Common myeloid progenitor, CD34-positive (primary cell): ENCODE results near the gene NR4A1.
A peak's percentile ranks its signal among the peaks of the same experiment; 100 is the strongest.

Source experiments
- CTCF ChIA-PET: fragments of 350-600 bp; sonication (Branson Sonifier 250); formaldehyde crosslinking; loops from one replicate; lab custom pipeline; 2021; ENCODE audit warnings: antibody characterized with exemption; lab: Charles Lee
- POLR2A ChIA-PET: fragments of 350-600 bp; sonication (Branson Sonifier 250); formaldehyde crosslinking; loops from one replicate; lab custom pipeline; 2021; ENCODE audit warnings: antibody characterized with exemption; lab: Charles Lee
- DNase-seq, 3 donors: peaks; one replicate each; pipeline versions ENCODE4 v3.0.0 to v3.0.0-alpha.2; 2013
- H3K27ac ChIP-seq, 2 experiments: 1 replicate in 1 of 2; 2 replicates in 1 of 2; pipeline ENCODE4 v1.7.0; 2013; ENCODE audit warnings: inconsistent platforms in 2 of 2, low read length in 2 of 2, mild to moderate bottlenecking in 2 of 2, low read depth in 1 of 2, moderate library complexity in 1 of 2; ENCODE audit not compliant: severe bottlenecking in 2 of 2, insufficient read depth in 1 of 2, poor library complexity in 1 of 2
- H3K27me3 ChIP-seq, 5 experiments: replicated peaks in 2 of 5; 1 replicate in 3 of 5; 2 replicates in 2 of 5; pipeline versions ENCODE4 v1.6.1 to v1.7.0; 2013; ENCODE audit warnings: low read length in 4 of 5, mild to moderate bottlenecking in 2 of 5, moderate library complexity in 2 of 5, inconsistent platforms in 1 of 5; ENCODE audit not compliant: insufficient read depth in 5 of 5, control insufficient read depth in 4 of 5
- H3K36me3 ChIP-seq, 4 experiments: 1 replicate in 2 of 4; 2 replicates in 2 of 4; pipeline versions ENCODE4 v1.6.1 to v1.7.0; 2013; ENCODE audit warnings: low read length in 3 of 4, control low read depth in 1 of 4, mild to moderate bottlenecking in 1 of 4; ENCODE audit not compliant: control insufficient read depth in 4 of 4, insufficient read depth in 4 of 4
- H3K4me1 ChIP-seq, 4 experiments: 1 replicate in 3 of 4; 2 replicates in 1 of 4; pipeline versions ENCODE4 v1.6.1 to v1.7.1; 2013; ENCODE audit warnings: low read length in 3 of 4, mild to moderate bottlenecking in 3 of 4, control low read depth in 1 of 4, inconsistent platforms in 1 of 4, moderate library complexity in 1 of 4; ENCODE audit not compliant: control insufficient read depth in 4 of 4, insufficient read depth in 4 of 4; ENCODE audit errors: control extremely low read depth in 1 of 4
- H3K4me3 ChIP-seq, 7 experiments: 1 replicate in 4 of 7; 2 replicates in 3 of 7; pipeline versions ENCODE4 v1.5.1 to v1.7.0; 2013; ENCODE audit warnings: mild to moderate bottlenecking in 7 of 7, low read length in 6 of 7, moderate library complexity in 6 of 7, inconsistent platforms in 2 of 7, low read depth in 2 of 7, control low read depth in 1 of 7; ENCODE audit not compliant: insufficient read depth in 4 of 7, control insufficient read depth in 1 of 7; ENCODE audit errors: extremely low read depth in 1 of 7
- H3K9me3 ChIP-seq, 5 experiments: 1 replicate in 4 of 5; 2 replicates in 1 of 5; pipeline versions ENCODE4 v1.6.1 to v1.7.1; 2013; ENCODE audit warnings: low read length in 4 of 5, mild to moderate bottlenecking in 2 of 5, inconsistent platforms in 1 of 5, low read depth in 1 of 5, moderate library complexity in 1 of 5; ENCODE audit not compliant: control insufficient read depth in 4 of 5, insufficient read depth in 2 of 5; ENCODE audit errors: control extremely low read depth in 1 of 5
- WGBS: methylation state at CpG from one replicate; pipeline ENCODE4 v1.1.5; 2013; ENCODE audit not compliant: insufficient coverage; 5-methylcytosine and 5-hydroxymethylcytosine counted together

Gene NR4A1

DNA sequence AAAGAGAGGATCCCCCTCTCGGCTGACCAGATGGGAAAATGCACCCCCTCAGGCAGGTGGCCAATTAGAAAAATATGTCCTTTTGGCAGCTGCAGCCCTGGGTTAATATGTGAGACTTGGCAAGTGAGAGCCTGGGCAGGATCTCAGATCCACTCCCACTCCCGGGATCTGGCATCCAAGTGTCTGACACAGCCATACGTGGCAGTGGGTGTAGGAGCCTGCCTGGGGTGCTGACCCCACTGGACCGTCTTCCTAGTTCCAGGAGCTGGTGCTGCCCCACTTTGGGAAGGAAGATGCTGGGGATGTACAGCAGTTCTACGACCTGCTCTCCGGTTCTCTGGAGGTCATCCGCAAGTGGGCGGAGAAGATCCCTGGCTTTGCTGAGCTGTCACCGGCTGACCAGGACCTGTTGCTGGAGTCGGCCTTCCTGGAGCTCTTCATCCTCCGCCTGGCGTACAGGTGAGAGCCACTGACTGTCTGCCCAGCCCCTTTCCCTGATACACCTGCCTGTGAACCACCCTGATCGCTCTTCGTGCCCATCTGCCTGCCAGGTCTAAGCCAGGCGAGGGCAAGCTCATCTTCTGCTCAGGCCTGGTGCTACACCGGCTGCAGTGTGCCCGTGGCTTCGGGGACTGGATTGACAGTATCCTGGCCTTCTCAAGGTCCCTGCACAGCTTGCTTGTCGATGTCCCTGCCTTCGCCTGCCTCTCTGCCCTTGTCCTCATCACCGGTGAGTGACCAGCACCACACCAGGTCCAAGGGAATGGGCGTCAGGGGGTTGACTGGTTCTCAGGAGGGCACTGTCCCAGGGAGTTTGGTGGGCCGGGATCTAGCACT, 5.8 kb downstream of the NR4A1 start:
- Histone ChIP-seq H3K4me3 (no peak overlapping the region), H3K27ac (no peak overlapping the region), H3K4me1 (peaks cover 0 to 12% (median under 1%) of the 10 kb centered on the region in 4 experiments), H3K27me3 (peaks cover 0 to 8% (median 0%) of the 10 kb centered on the region in 5 experiments), H3K36me3 (peaks cover 0 to 4% (median 0%) of the 10 kb centered on the region in 4 experiments), H3K9me3 (no peaks in the 10 kb centered on the region)
- 97% methylated on average over 20 of the region's 23 CpGs for WGBS
- no peak for DNase-seq
- POLR2A ChIA-PET, result interaction anchor here (0.8 to 2.1 kb wide), 4 partner anchors 12 to 34 kb away, joined by 3 to 4 read pairs (median 4); no protein-coding TSS in a partner anchor
- CTCF ChIA-PET, result interaction anchor here (0.9 to 1.9 kb wide), 10 partner anchors 8 to 32 kb away, joined by 3 to 8 read pairs (median 4); no protein-coding TSS in a partner anchor

DNA sequence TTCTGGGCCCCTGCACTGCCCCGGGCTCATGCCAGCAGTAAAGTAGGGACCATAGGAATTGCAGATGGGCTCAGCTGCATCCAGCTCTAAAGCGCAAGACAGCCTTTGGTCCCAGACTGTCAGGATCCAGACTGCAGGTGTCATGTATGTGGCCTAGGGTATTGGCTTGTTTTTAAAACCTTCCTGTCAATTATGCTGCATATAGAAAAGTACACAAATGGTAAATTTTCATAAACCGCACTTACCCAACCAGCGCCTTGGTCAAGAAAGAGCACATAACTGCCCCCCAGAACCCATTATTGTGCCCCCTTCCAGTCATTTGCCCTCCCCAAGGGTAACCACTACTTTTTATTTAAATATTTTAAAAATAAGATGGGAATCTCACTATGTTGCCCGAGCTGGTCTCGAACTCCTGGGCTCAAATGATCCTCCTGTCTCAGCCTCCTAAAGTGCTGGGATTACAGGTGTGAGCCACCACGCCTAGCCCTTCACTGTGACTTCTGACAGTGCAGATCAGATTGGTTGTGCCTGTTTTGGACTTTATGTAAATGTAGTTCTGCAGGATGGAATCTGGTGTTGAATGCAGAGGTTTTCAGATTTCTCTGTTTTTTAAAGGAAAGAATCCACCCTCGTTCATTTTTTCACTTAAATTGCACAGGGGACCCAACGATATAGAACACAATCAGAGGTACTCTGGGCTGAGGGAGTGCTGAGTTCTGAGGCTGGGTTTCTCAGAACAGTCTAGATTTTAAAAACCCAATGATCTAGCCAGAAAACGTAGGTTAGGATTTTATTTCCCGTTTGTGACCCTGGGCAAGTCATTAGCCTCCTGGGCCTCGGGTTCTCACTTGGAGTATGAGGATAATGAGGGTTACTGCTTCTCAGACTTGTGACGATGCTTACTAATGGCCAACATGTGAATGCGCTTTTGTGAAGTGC, 6.7 kb downstream of the NR4A1 start:
- ChIA-PET POLR2A (interaction anchor here (0.6 to 1.1 kb wide), 4 partner anchors 16 to 625 kb away, joined by 3 to 7 read pairs (median 4); no protein-coding TSS in a partner anchor), CTCF (interaction anchor here (0.9 to 31.9 kb wide), 11 partner anchors 9 to 33 kb away, joined by 3 to 661 read pairs (median 4); partner anchors contain the start of gene ATG101)
- DNase-seq, result no peak
- Histone ChIP-seq H3K27me3 (peaks cover 0 to 3% (median 0%) of the 10 kb centered on the region in 5 experiments), H3K36me3 (peaks cover 0 to 4% (median 0%) of the 10 kb centered on the region in 4 experiments), H3K4me1 (peaks cover 0 to 5% (median 0%) of the 10 kb centered on the region in 4 experiments), H3K27ac (no peak overlapping the region), H3K9me3 (no peaks in the 10 kb centered on the region), H3K4me3 (no peak overlapping the region)
- 97% methylated on average over 12 of the region's 14 CpGs for WGBS

DNA sequence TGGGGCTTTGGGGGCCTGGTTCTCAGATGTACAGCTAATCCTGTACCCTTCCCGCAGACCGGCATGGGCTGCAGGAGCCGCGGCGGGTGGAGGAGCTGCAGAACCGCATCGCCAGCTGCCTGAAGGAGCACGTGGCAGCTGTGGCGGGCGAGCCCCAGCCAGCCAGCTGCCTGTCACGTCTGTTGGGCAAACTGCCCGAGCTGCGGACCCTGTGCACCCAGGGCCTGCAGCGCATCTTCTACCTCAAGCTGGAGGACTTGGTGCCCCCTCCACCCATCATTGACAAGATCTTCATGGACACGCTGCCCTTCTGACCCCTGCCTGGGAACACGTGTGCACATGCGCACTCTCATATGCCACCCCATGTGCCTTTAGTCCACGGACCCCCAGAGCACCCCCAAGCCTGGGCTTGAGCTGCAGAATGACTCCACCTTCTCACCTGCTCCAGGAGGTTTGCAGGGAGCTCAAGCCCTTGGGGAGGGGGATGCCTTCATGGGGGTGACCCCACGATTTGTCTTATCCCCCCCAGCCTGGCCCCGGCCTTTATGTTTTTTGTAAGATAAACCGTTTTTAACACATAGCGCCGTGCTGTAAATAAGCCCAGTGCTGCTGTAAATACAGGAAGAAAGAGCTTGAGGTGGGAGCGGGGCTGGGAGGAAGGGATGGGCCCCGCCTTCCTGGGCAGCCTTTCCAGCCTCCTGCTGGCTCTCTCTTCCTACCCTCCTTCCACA, 7.6 kb downstream of the NR4A1 start:
- H3K27ac ChIP-seq, result no peak overlapping the region
- peaks cover 0 to 5% (median 0%) of the 10 kb centered on the region in 4 experiments for H3K4me1 ChIP-seq
- ChIA-PET POLR2A (interaction anchor here (0.6 to 2.0 kb wide), 4 partner anchors 9 to 625 kb away, joined by 3 to 7 read pairs (median 4); partner anchors contain the start of gene ATG101), CTCF (interaction anchor here (0.6 to 31.9 kb wide), 6 partner anchors 11 to 55 kb away, joined by 3 to 661 read pairs (median 4); partner anchors contain the start of gene ATG101)
- H3K4me3 ChIP-seq, result no peak overlapping the region
- H3K9me3 ChIP-seq, result no peaks in the 10 kb centered on the region
- H3K36me3 ChIP-seq, result peaks cover 0 to 4% (median 0%) of the 10 kb centered on the region in 4 experiments
- WGBS, result 87% methylated on average over 18 of the region's 25 CpGs
- no peaks in the 10 kb centered on the region for H3K27me3 ChIP-seq
- DNase-seq, result peak in 1 of 3 donors; percentile 18

DNA sequence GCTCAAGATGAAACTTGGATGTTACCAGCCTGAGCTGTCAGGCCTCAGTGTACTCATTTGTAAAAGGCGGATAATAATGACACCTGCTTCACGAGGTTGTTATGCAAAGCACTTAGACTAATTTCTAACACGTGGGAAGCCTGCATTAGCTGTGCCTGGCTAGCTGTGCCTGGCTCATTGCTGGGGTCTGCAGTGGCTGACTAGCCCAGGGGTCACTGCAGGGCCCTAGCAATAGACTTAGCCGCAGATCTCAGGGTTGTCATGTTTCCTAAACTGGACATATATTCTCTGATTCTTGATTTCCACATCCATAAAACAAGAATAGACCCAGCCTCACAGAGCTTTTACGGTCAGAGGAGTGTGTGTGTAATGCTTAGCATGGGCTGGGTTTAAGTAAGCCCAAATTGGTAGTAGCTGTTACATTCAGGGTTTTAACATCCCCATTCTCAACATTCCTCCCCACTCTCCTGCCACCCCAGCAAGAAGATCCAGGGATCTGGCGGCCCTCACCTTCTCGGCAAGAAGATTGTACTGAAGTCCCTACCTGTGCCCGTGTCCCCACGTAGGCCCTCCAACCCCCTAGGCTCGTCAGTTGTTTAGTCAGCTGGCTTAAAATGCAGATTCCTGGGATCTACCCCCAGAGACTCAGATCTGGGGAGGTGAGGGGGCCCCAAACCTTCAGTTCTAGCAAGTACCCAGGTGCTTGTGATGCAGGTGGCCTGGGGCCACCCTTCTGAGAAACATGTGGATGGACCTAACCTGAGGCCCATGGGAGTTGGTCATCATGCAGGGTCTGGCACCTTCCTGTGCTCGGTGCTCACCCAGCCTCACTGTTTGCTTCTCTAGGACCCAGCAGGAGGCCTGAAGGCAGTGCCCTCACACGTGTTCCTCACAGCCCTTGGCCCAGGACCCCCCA, 8.6 kb downstream of the NR4A1 start:
- H3K27me3 ChIP-seq, result no peaks in the 10 kb centered on the region
- CTCF ChIA-PET, result interaction anchor here (0.6 to 31.9 kb wide), 8 partner anchors 10 to 56 kb away, joined by 3 to 661 read pairs (median 4); partner anchors contain the start of gene ATG101
- POLR2A ChIA-PET, result interaction anchor here (0.6 to 2.0 kb wide), 4 partner anchors 8 to 35 kb away, joined by 3 to 5 read pairs (median 4); partner anchors contain the start of gene ATG101
- no peak for DNase-seq
- H3K4me3 ChIP-seq, result no peak overlapping the region
- no peaks in the 10 kb centered on the region for H3K9me3 ChIP-seq
- no peak overlapping the region for H3K27ac ChIP-seq
- WGBS, result 88% methylated on average over 11 of the region's 12 CpGs
- H3K36me3 ChIP-seq, result peaks cover 0 to 4% (median 0%) of the 10 kb centered on the region in 4 experiments
- peaks cover 0 to 5% (median 0%) of the 10 kb centered on the region in 4 experiments for H3K4me1 ChIP-seq

DNA sequence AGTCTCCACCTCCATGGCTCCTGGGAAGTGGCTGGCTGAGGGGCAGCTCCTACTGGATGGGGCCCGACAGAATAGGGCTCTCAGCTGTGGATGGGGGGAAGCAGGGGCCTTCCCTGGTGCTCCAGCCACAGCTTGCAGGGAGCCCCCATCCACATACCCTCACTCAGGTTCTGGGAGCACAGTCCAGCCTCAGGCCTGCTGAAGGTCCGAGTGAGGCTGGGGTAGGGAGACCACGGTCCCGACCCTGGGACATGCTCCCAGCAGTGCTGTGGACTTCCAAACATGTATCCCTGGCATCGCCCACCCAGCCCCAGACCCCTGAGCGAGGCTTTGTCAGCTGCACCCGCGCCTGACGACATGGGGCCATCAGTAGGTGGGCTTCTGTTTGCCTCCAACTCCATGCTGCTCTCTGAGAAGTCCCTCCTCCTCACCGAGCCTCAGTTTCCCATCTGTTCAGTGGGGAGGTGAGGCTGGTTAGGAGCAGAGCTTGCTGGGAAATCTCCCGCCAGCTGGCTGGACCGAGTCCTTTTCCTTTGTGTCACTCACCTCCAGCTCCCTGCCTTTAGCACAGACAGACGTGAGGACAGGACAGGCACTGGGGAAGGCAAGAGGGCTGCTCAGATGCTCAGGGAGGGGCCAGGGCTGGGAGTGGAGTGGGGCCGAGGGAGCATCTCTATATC, 9.4 kb downstream of the NR4A1 start:
- H3K9me3 ChIP-seq, result no peaks in the 10 kb centered on the region
- 97% methylated on average over 12 of the region's 14 CpGs for WGBS
- CTCF ChIA-PET, result interaction anchor here (1.3 to 31.9 kb wide), 5 partner anchors 9 to 34 kb away, joined by 3 to 661 read pairs (median 9); partner anchors contain the start of genes ATG101 and NR4A1
- H3K4me3 ChIP-seq, result no peak overlapping the region
- H3K4me1 ChIP-seq, result peaks cover 0 to 5% (median 0%) of the 10 kb centered on the region in 4 experiments
- H3K27ac ChIP-seq, result no peak overlapping the region
- DNase-seq, result no peak
- H3K27me3 ChIP-seq, result no peaks in the 10 kb centered on the region
- POLR2A ChIA-PET, result interaction anchor here (1.1 to 2.0 kb wide), 3 partner anchors 9 to 36 kb away, joined by 3 to 5 read pairs (median 4); partner anchors contain the start of gene ATG101
- peaks cover 0 to 4% (median 0%) of the 10 kb centered on the region in 4 experiments for H3K36me3 ChIP-seq
